GM12873 (cell line): ENCODE data around the gene AHNAK2.
A peak's percentile ranks its signal among the peaks of the same experiment; 100 is the strongest.

Experiments
- TF ChIP-seq, protein P1 (sequence below): IDR thresholded peaks from 2 replicates; pipeline ENCODE4 v1.5.1; 2012; ENCODE audit warnings: low read depth, mild to moderate bottlenecking, moderate library complexity, low read length, control low read depth; ENCODE audit not compliant: insufficient read depth; ENCODE audit errors: missing control alignments

AHNAK2 gene

DNA sequence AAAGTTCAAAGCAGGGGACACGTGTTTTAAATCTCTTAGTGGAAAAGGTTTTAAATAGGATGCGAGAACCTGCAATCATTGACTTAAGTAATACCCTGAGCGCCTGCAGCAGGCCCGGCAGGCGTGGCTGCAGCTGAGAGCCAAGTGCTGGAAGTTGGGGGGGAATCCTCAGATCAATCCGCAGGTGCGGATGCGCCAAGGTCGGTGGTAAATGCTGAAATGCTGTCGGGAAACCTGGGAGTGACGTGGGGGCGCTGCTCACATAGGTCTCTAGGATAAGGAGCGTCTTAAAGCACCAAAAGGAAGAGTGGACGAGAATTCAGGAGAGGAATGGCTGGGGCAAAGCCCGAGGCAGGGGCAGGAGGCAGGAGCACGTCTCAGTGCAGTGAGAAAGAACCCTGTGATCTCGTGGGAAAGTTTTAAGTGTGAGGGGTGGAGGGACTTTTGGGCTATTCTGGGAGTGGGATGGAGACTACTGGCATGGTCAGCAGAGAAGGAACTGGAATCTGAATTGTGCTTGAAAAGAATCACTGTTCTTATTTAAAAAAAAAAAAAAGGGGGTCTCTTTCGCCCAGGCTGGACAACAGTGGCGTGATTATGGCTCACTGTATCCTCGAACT, 43.6 kb upstream of the AHNAK2 start:
- TF ChIP-seq, protein P1, sequence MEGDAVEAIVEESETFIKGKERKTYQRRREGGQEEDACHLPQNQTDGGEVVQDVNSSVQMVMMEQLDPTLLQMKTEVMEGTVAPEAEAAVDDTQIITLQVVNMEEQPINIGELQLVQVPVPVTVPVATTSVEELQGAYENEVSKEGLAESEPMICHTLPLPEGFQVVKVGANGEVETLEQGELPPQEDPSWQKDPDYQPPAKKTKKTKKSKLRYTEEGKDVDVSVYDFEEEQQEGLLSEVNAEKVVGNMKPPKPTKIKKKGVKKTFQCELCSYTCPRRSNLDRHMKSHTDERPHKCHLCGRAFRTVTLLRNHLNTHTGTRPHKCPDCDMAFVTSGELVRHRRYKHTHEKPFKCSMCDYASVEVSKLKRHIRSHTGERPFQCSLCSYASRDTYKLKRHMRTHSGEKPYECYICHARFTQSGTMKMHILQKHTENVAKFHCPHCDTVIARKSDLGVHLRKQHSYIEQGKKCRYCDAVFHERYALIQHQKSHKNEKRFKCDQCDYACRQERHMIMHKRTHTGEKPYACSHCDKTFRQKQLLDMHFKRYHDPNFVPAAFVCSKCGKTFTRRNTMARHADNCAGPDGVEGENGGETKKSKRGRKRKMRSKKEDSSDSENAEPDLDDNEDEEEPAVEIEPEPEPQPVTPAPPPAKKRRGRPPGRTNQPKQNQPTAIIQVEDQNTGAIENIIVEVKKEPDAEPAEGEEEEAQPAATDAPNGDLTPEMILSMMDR: peak; percentile 18

DNA sequence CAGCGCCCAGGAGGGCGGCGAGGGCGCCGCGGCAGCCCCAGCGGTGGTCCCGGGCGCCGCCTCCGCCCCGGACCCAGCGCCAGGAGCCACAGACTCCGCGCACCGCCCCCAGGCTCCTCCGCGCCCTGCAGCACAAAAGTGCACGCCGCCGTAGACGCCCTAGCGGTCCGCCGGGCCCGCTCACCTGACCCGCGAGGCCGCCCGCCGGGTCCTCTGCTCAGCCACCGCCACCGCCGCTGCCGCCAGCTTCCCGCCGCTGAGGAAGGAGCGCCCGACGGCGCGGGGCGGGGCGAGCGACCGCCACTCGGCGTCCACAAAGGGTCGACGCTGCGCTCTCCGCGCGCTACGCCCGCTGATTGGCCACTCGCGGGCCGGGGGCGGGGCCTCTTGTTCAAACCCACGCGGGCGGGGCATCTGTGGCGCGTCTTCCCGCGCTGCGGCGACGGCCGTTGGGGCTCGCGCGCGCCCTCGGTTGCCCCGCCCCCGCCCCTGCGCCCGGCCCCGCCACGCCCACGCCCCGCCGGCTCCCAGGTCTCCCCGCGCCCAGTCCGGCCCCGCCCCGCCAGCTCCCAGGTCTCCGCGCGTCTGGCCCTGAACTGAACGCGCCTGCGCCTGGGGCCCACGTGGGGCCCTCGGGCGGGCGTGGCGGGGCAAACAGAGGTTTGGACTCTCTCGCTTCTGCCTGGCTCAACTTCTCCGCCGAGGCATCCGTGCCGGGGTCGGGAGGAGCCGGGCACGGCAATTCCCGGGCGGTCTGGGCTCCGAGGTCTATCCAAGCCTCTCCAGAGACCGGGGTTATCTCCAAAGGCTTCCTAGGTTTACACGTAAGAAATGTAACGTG, 42.9 kb upstream of the AHNAK2 start, which contains the start of gene CDCA4:
Gene CDCA4, minus strand, starts transcription at position 269 of the 841 bp plus-strand sequence. CDS start 9,154 bp downstream, outside the sequence.
- TF ChIP-seq, protein P1: no peak

DNA sequence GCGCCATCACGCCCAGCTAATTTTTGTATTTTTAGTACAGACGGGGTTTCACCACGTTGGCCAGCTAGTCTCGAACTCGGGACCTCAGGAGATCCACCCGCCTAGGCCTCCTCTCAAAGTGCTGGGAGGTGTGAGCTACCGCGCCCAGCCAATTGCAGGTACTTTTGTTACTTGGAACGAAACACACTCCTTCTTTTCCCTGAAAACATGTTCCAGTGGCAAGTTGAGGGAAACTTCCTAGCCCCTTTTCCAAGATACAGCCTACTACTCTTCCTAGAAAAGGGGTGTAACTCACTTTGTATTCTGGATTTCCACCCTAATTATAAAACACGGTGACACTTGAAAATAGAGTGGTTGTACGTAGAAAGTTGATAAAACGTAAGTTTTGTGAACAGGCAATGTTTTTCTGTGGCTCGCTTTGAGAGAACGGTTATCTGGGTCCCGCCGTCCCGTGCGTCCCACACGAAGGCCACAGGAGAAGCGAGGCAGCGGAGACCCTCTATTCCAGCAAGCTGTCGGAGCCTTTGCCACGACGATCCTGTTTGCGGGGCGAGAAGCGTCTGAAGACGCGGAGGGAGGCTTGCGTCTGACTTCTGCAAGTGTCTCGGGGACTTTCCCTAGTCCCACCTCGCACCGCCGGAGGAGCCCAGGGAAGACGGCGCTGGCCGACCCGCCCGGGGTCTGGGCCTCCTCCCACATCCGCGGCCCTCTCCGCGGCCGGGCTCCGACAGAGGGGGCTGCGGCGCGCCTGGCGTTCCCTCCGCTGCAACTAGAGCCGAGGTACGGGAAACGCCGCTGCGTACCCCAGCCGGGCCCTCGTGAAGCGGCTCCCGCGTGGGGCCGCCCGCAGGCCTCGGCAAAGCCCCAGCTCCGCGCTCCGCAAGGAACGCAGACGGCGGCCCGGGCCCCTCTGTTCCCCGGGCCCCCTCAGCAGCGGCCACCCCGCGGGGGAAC, 42.0 kb upstream of the AHNAK2 start:
- TF ChIP-seq, protein P1: no peak

DNA sequence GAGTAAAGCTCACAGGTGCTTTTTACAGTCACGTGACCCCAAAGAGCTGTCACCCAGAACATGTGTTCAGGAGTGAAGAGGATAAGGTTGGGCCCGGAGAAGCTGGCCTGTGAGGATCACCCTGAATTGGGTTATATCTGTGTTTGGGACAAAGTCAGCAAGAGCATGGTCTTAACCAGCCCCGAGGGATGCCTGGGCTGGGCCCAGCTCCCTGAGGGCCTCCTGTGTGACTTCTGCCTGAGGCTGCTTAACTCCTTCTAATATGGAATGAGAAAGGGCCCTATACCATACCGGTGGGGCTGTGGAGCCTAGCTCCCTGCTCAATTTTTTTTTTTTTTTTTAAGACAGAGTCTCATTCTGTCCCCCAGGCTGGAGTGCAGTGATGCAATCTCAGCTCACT, 40.2 kb upstream of the AHNAK2 start:
- TF ChIP-seq, protein P1: no peak

DNA sequence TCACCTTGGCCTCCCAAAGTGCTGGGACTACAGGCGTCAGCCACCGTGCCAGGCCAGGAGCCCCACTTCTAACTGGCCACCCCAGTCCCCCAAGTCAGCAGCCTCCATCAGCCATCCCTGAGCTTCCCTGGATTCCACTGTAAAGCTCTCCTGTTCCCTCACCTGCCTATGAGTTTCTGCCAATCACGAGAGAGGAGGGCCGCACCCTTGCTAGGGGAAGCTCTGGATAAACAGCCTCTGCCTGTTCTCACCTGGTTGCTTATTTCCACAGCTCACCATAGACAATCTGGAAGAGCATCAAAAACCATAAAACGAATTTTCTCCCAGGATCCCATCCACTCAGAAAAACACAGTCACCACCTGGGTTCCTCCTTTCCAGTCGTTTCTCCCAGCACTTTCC, 37.7 kb upstream of the AHNAK2 start:
- TF ChIP-seq, protein P1: no peak

DNA sequence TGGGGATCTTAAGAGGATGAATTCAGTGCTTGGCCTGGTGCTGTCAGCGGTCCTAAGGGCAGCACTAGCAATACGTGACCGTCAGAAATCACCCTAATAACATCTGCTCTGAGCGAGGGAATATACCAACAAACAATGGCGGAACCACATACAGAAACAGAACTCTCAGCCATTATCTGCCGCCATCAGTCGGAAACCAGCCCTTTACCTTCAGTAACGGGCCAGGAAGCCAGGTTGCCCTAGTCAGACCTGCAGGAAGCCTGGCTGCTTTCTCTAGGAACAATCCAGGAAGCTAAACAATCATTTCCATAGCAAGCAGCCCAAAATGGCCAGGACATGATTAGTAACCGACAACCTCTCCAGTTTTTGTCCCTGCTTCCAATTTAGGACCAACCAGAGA, 37.1 kb upstream of the AHNAK2 start:
- TF ChIP-seq, protein P1: no peak
